Astrocyte (in vitro differentiated cells and primary cell): ENCODE results near the gene CYBB. TPM values are rescaled to one million over a fixed set of nuclear protein-coding genes. Genes with fewer than 3 reads are reported as not detected.

Experiments
- DNase-seq: peaks from one replicate; pipeline ENCODE4 v3.0.0-alpha.2; 2010; ENCODE audit warnings: low read depth
- FAIRE-seq: peaks from 2 replicates; lab custom pipeline; 2011; peaks lifted over from hg19 to GRCh38; lab: Jason Lieb, UNC
- H2AFZ ChIP-seq: 2 replicates; pipeline ENCODE4 v1.6.0; 2012; ENCODE audit warnings: low read depth, low read length, inconsistent platforms
- H3K27ac ChIP-seq: 2 replicates; pipeline ENCODE4 v1.5.1; 2011; ENCODE audit warnings: low read depth, low read length, inconsistent platforms
- H3K27me3 ChIP-seq: 2 replicates; pipeline ENCODE4 v1.6.0; 2011; ENCODE audit warnings: low read length, inconsistent platforms; ENCODE audit not compliant: insufficient read depth
- H3K36me3 ChIP-seq: 2 replicates; pipeline ENCODE4 v1.5.1; 2011; ENCODE audit warnings: low read length, inconsistent platforms; ENCODE audit not compliant: insufficient read depth
- H3K4me1 ChIP-seq: 2 replicates; pipeline ENCODE4 v1.5.1; 2011; ENCODE audit warnings: low read length, inconsistent platforms; ENCODE audit not compliant: insufficient read depth
- H3K4me2 ChIP-seq: 2 replicates; pipeline ENCODE4 v1.6.0; 2012; ENCODE audit warnings: low read length, inconsistent platforms
- H3K4me3 ChIP-seq: 2 replicates; pipeline ENCODE4 v1.5.1; 2011; ENCODE audit warnings: low read depth, mild to moderate bottlenecking, low read length, inconsistent platforms; ENCODE audit not compliant: insufficient read depth
- H3K79me2 ChIP-seq: 2 replicates; pipeline ENCODE4 v1.6.0; 2012; ENCODE audit warnings: mild to moderate bottlenecking, low read length, inconsistent platforms; ENCODE audit not compliant: insufficient read depth
- H3K9ac ChIP-seq: 2 replicates; pipeline ENCODE4 v1.6.0; 2012; ENCODE audit warnings: mild to moderate bottlenecking, low read length, inconsistent platforms
- H3K9me3 ChIP-seq: 2 replicates; pipeline ENCODE4 v1.5.1; 2012; ENCODE audit warnings: low read depth, mild to moderate bottlenecking, low read length, inconsistent platforms; ENCODE audit not compliant: insufficient read depth
- H4K20me1 ChIP-seq: 2 replicates; pipeline ENCODE4 v1.6.0; 2012; ENCODE audit warnings: low read length, inconsistent platforms; ENCODE audit not compliant: insufficient read depth
- H3K27ac Mint-ChIP-seq: one replicate; pipeline ENCODE4 v1.8.0; 2021; ENCODE audit warnings: mild to moderate bottlenecking, mixed read lengths; ENCODE audit not compliant: unreplicated experiment
- H3K27me3 Mint-ChIP-seq: one replicate; pipeline ENCODE4 v1.8.0; 2021; ENCODE audit warnings: low read depth, mixed read lengths; ENCODE audit not compliant: unreplicated experiment
- H3K36me3 Mint-ChIP-seq: one replicate; pipeline ENCODE4 v1.8.0; 2021; ENCODE audit warnings: low read depth, mixed read lengths; ENCODE audit not compliant: unreplicated experiment
- H3K4me1 Mint-ChIP-seq: one replicate; pipeline ENCODE4 v1.8.0; 2021; ENCODE audit warnings: low read depth, mixed read lengths; ENCODE audit not compliant: unreplicated experiment
- H3K4me3 Mint-ChIP-seq: one replicate; pipeline ENCODE4 v1.8.0; 2021; ENCODE audit warnings: mild to moderate bottlenecking, moderate library complexity, mixed read lengths; ENCODE audit not compliant: unreplicated experiment
- H3K9me3 Mint-ChIP-seq: one replicate; pipeline ENCODE4 v1.8.0; 2021; ENCODE audit warnings: mild to moderate bottlenecking, mixed read lengths; ENCODE audit not compliant: unreplicated experiment
- CTCF ChIP-seq: IDR thresholded peaks from 2 replicates; pipeline ENCODE4 v1.5.1; 2011; ENCODE audit warnings: low read depth, mild to moderate bottlenecking, inconsistent platforms, low read length, moderate library complexity; ENCODE audit not compliant: insufficient read depth
- EZH2 ChIP-seq: IDR thresholded peaks from 2 replicates; pipeline ENCODE4 v1.6.1; 2012; ENCODE audit warnings: mild to moderate bottlenecking, low read length, inconsistent platforms; ENCODE audit not compliant: insufficient read depth
- total RNA-seq: library from RNA; stranded (reverse); gene quantifications from 2 replicates; pipeline ENCODE4 v1.2.1, GENCODE V29; 2021

CYBB gene
- total RNA-seq, 1 donor from 2014 or later, result not detected

GRCh38 chrX:37776987-37777325, 2.9 kb upstream of the CYBB start:
- no peaks in the 10 kb centered on the region for H3K36me3 ChIP-seq
- no peaks in the 10 kb centered on the region for H3K27me3 ChIP-seq
- Mint-ChIP-seq H3K36me3 (no peaks in the 10 kb centered on the region), H3K27ac (no peak overlapping the region), H3K27me3 (no peaks in the 10 kb centered on the region), H3K4me3 (no peak overlapping the region), H3K9me3 (no peaks in the 10 kb centered on the region), H3K4me1 (no peaks in the 10 kb centered on the region)
- H2AFZ ChIP-seq, result no peak overlapping the region
- H3K4me1 ChIP-seq, result no peaks in the 10 kb centered on the region
- H3K9me3 ChIP-seq, result no peaks in the 10 kb centered on the region
- H3K4me2 ChIP-seq, result no peak overlapping the region
- DNase-seq (no peak), FAIRE-seq (peak; percentile 63)
- H4K20me1 ChIP-seq, result no peaks in the 10 kb centered on the region
- H3K79me2 ChIP-seq, result no peaks in the 10 kb centered on the region
- no peak overlapping the region for H3K27ac ChIP-seq
- no peak overlapping the region for H3K4me3 ChIP-seq
- TF ChIP-seq EZH2, result no peak
- no peak for TF ChIP-seq CTCF
- H3K9ac ChIP-seq, result no peak overlapping the region

- H3K9me3 Mint-ChIP-seq, result no peaks in the 10 kb centered on the region
Measured at GRCh38 chrX:37781081-37781480, 1.2 kb downstream of the CYBB start.

More at GRCh38 chrX:37781081-37781480, 1.2 kb downstream of the CYBB start:
- Histone ChIP-seq H3K4me3 (no peak overlapping the region), H3K4me1 (no peaks in the 10 kb centered on the region), H3K9me3 (no peaks in the 10 kb centered on the region), H3K36me3 (no peaks in the 10 kb centered on the region), H4K20me1 (no peaks in the 10 kb centered on the region), H3K4me2 (no peak overlapping the region), H3K79me2 (no peaks in the 10 kb centered on the region), H3K27ac (no peak overlapping the region), H2AFZ (no peak overlapping the region), H3K27me3 (no peaks in the 10 kb centered on the region), H3K9ac (no peak overlapping the region)
- Mint-ChIP-seq H3K27ac (no peak overlapping the region), H3K4me1 (no peaks in the 10 kb centered on the region), H3K27me3 (no peaks in the 10 kb centered on the region), H3K36me3 (no peaks in the 10 kb centered on the region), H3K4me3 (no peak overlapping the region)
- TF ChIP-seq EZH2, result no peak
- TF ChIP-seq CTCF, result no peak
- peak; percentile 58 for FAIRE-seq
- no peak for DNase-seq
